ENCODE measurements around the gene SGTB.
"Not testable (repeated sequence)": the region's sequence is repeated elsewhere in the genome, so short reads cannot be mapped to it uniquely, and the experiment has no call there.

- TF ChIP-seq CTCF (optimal IDR thresholded peaks at IDR 0.05 in 1 of 3, IDR thresholded peaks at IDR 0.05 in 1 of 3, conservative IDR thresholded peaks at IDR 0.05 in 1 of 3; ENCODE audit: extremely low read depth in 1 of 3, insufficient read depth in 2 of 3, low read length in 3 of 3); EZH2 (IDR thresholded peaks at IDR 0.05; ENCODE audit: low read length): not testable (repeated sequence)
Measured at GRCh38 chr5:65732046-65732445, 10.1 kb upstream of the SGTB start.

Data from keratinocyte (primary cell).